ENCODE data around the gene NEURL4. TPM values are rescaled to one million over a fixed set of nuclear protein-coding genes. Genes with fewer than 3 reads are reported as not detected.

Gene NEURL4
- total and polyA plus RNA-seq, 2 donors (not counting 3 experiments of a cell fraction or from before 2014, with no cell fraction given) = 32.0 to 44.9 TPM

DNA sequence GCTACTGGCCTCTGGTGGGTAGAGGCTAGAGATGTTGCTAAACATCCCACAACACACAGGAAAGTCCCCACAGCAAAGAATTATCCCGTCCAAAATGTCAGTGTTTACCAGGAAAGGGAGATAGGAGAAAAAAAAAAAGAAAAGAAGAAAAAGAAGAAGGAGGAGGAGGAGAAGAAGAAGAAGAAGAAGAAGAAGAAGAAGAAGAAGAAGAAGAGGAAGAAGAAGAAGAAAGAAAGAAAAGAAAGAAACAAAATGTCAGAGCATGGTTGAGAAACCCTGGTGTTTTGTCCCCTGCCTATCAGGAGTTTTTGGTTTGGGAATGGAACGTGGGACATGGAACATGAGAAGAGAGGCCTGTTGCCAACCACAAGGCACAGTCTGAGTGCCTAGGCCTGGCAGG, 28.2 kb upstream of the NEURL4 start:
- dilution Hi-C loops (cut with MboI; ENCODE audit: extremely low pct_ligation_motif_present, low sequenced_read_pairs) = no loop called here
- TF ChIP-seq GATA2 (IDR thresholded peaks at IDR 0.05; ENCODE audit: insufficient read depth, insufficient read length, low read depth, low read length) (no peak), FOS (IDR thresholded peaks at IDR 0.05; ENCODE audit: borderline replicate concordance, insufficient read depth, low read length) (no peak), POLR2AphosphoS5 (IDR thresholded peaks at IDR 0.05; ENCODE audit: insufficient read depth, low read depth, low read length) (no peak), POLR2A (IDR thresholded peaks at IDR 0.05; ENCODE audit: low read depth, low read length) (no peak), MYC (IDR thresholded peaks at IDR 0.05; ENCODE audit: low read depth, low read length) (no peak)
- TF ChIP-seq, protein P1, sequence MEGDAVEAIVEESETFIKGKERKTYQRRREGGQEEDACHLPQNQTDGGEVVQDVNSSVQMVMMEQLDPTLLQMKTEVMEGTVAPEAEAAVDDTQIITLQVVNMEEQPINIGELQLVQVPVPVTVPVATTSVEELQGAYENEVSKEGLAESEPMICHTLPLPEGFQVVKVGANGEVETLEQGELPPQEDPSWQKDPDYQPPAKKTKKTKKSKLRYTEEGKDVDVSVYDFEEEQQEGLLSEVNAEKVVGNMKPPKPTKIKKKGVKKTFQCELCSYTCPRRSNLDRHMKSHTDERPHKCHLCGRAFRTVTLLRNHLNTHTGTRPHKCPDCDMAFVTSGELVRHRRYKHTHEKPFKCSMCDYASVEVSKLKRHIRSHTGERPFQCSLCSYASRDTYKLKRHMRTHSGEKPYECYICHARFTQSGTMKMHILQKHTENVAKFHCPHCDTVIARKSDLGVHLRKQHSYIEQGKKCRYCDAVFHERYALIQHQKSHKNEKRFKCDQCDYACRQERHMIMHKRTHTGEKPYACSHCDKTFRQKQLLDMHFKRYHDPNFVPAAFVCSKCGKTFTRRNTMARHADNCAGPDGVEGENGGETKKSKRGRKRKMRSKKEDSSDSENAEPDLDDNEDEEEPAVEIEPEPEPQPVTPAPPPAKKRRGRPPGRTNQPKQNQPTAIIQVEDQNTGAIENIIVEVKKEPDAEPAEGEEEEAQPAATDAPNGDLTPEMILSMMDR (IDR thresholded peaks at IDR 0.05; ENCODE audit: extremely low read depth in 1 of 2, insufficient read depth in 1 of 2, low read depth in 1 of 2, low read length in 2 of 2) = no peak
- no peaks in the 10 kb centered on the region for H3K9me3 ChIP-seq (replicated peaks; ENCODE audit: control insufficient read depth, insufficient read depth, low read length)
- no peak overlapping the region for H3K4me2 ChIP-seq (ENCODE audit: insufficient read depth, low read length)
- no TSS peak for BruUV-seq (replicated peaks)
- H3K27me3 ChIP-seq (ENCODE audit: control insufficient read depth in 2 of 2, insufficient read depth in 2 of 2, low read length in 2 of 2) = no peaks in the 10 kb centered on the region
- H3K9me1 ChIP-seq (replicated peaks; ENCODE audit: control insufficient read depth, extremely low read depth, insufficient read depth, low read length) = no peaks in the 10 kb centered on the region
- DNase-seq (ENCODE audit: low read depth, low spot score) = no peak
- H4K20me1 ChIP-seq (replicated peaks; ENCODE audit: control insufficient read depth, extremely low read depth, insufficient read depth, low read length) = no peaks in the 10 kb centered on the region
- H2AFZ ChIP-seq (ENCODE audit: low read depth, low read length) = no peak overlapping the region
- FAIRE-seq = no peak
- POLR2A ChIA-PET = no interaction called here
- H3K79me2 ChIP-seq (ENCODE audit: control insufficient read depth, insufficient read depth, low read length) = no peaks in the 10 kb centered on the region
- H3K9ac ChIP-seq (replicated peaks; ENCODE audit: extremely low read depth, insufficient read depth, low read length) = no peak overlapping the region
- no peak overlapping the region for H3K4me3 ChIP-seq (replicated peaks in 1 of 3; ENCODE audit: insufficient read depth in 1 of 3, low read depth in 1 of 3, low read length in 3 of 3)
- CTCF ChIA-PET = interaction anchor here (1.3 kb wide), 1 partner anchor 203 kb away, joined by 10 read pairs; no protein-coding TSS in a partner anchor
- no peak overlapping the region for H3K27ac ChIP-seq (ENCODE audit: insufficient read depth, low read depth, low read length)
- H3K36me3 ChIP-seq (ENCODE audit: control insufficient read depth in 2 of 2, extremely low read depth in 1 of 2, insufficient read depth in 2 of 2, low read length in 2 of 2) = no peaks in the 10 kb centered on the region
- H3K4me1 ChIP-seq (ENCODE audit: control insufficient read depth, extremely low read depth, insufficient read depth, low read length) = peaks cover 3% of the 10 kb centered on the region
- intact Hi-C loops (cut with micrococcal nuclease) = loop anchor here (2.0 to 5.0 kb wide), 2 partner anchors 35 to 139 kb away; partner anchors contain the start of gene PLSCR3

DNA sequence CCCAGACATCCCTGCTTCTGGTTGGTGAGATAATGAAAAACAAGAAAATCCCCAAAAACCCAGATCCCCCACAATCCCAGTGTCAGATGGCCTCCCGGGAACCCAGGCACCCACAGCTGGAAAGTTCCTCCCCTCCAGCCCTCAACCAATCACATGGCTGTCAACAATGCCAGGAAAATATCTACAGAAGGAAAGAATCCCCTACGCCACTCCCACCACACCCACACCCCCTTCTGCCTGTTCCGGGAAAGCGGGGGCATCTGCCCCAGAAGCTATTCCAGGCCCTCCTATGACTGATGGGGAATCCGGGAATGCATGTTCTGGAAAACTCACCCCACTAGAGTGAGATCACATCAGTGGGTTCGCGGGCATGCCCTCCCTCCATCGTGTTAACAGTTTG, 27.6 kb upstream of the NEURL4 start:
- Histone ChIP-seq H3K36me3 (ENCODE audit: control insufficient read depth in 2 of 2, extremely low read depth in 1 of 2, insufficient read depth in 2 of 2, low read length in 2 of 2) (no peaks in the 10 kb centered on the region), H3K9me3 (replicated peaks; ENCODE audit: control insufficient read depth, insufficient read depth, low read length) (no peaks in the 10 kb centered on the region), H3K9me1 (replicated peaks; ENCODE audit: control insufficient read depth, extremely low read depth, insufficient read depth, low read length) (no peaks in the 10 kb centered on the region), H3K4me1 (ENCODE audit: control insufficient read depth, extremely low read depth, insufficient read depth, low read length) (peaks cover 7% of the 10 kb centered on the region), H3K79me2 (ENCODE audit: control insufficient read depth, insufficient read depth, low read length) (no peaks in the 10 kb centered on the region), H3K4me2 (ENCODE audit: insufficient read depth, low read length) (no peak overlapping the region), H3K27ac (ENCODE audit: insufficient read depth, low read depth, low read length) (no peak overlapping the region), H2AFZ (ENCODE audit: low read depth, low read length) (no peak overlapping the region), H4K20me1 (replicated peaks; ENCODE audit: control insufficient read depth, extremely low read depth, insufficient read depth, low read length) (no peaks in the 10 kb centered on the region), H3K27me3 (ENCODE audit: control insufficient read depth in 2 of 2, insufficient read depth in 2 of 2, low read length in 2 of 2) (no peaks in the 10 kb centered on the region), H3K4me3 (replicated peaks in 1 of 3; ENCODE audit: insufficient read depth in 1 of 3, low read depth in 1 of 3, low read length in 3 of 3) (no peak overlapping the region), H3K9ac (replicated peaks; ENCODE audit: extremely low read depth, insufficient read depth, low read length) (no peak overlapping the region)
- FAIRE-seq (no peak), DNase-seq (ENCODE audit: low read depth, low spot score) (no peak)
- dilution Hi-C loops (cut with MboI; ENCODE audit: extremely low pct_ligation_motif_present, low sequenced_read_pairs) (no loop called here), intact Hi-C loops (cut with micrococcal nuclease) (loop anchor here (1.0 to 5.0 kb wide), 5 partner anchors 36 to 233 kb away; partner anchors contain the start of genes PLSCR3 and SENP3)
- BruUV-seq (replicated peaks) = no TSS peak
- POLR2A ChIA-PET = no interaction called here
- TF ChIP-seq, protein P2, sequence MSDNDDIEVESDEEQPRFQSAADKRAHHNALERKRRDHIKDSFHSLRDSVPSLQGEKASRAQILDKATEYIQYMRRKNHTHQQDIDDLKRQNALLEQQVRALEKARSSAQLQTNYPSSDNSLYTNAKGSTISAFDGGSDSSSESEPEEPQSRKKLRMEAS (IDR thresholded peaks at IDR 0.05; ENCODE audit: insufficient read depth, insufficient read length) = no peak
- TF ChIP-seq POLR2AphosphoS5 (IDR thresholded peaks at IDR 0.05; ENCODE audit: insufficient read depth, low read depth, low read length) (no peak), GATA2 (IDR thresholded peaks at IDR 0.05; ENCODE audit: insufficient read depth, insufficient read length, low read depth, low read length) (no peak), MYC (IDR thresholded peaks at IDR 0.05; ENCODE audit: low read depth, low read length) (no peak), POLR2A (IDR thresholded peaks at IDR 0.05; ENCODE audit: low read depth, low read length) (no peak), JUN (IDR thresholded peaks at IDR 0.05; ENCODE audit: borderline replicate concordance, insufficient read depth, insufficient read length, low read depth) (no peak), FOS (IDR thresholded peaks at IDR 0.05; ENCODE audit: borderline replicate concordance, insufficient read depth, low read length) (no peak), EZH2 (IDR thresholded peaks at IDR 0.05; ENCODE audit: borderline replicate concordance, low read depth, low read length, severe bottlenecking) (no peak)
- TF ChIP-seq, protein P1 (IDR thresholded peaks at IDR 0.05; ENCODE audit: extremely low read depth in 1 of 2, insufficient read depth in 1 of 2, low read depth in 1 of 2, low read length in 2 of 2) = no peak
- CTCF ChIA-PET = interaction anchor here (0.7 to 4.0 kb wide), 28 partner anchors 9 to 302 kb away, joined by 3 to 70 read pairs (median 7); partner anchors contain the start of genes CD68, PLSCR3, SPEM2 and TMEM102

All from endothelial cell of umbilical vein (primary cell).